SK-N-SH (cell line): ENCODE data around the gene B3GALT6. TPM values are rescaled to one million over a fixed set of nuclear protein-coding genes. Genes with fewer than 3 reads are reported as not detected.

Experiments used
- CTCF ChIA-PET: fragments of 300-600, 350-600 bp; formaldehyde crosslinking; extraction: SDS; loops from one replicate; lab custom pipeline; 2021; lab: Yijun Ruan, JAX
- POLR2A ChIA-PET: fragments of 350-600 bp; sonication (Branson Sonifier 250); formaldehyde crosslinking; extraction: SDS; loops from one replicate; lab custom pipeline; 2020; ENCODE audit warnings: antibody characterized with exemption, inconsistent platforms; lab: Yijun Ruan, JAX
- DNase-seq: peaks from one replicate; pipeline ENCODE4 v3.0.0; 2012
- H2AFZ ChIP-seq: fragments of 200-600 bp; sonication (generic); 2 replicates; pipeline ENCODE4 v1.8.1; 2016; ENCODE audit warnings: antibody characterized with exemption, mild to moderate bottlenecking, low read depth
- H3F3A ChIP-seq: fragments of 200-600 bp; sonication (generic); replicated peaks from 2 replicates; pipeline ENCODE3; 2016; ENCODE audit warnings: antibody characterized with exemption, mild to moderate bottlenecking; ENCODE audit not compliant: insufficient read depth
- H3K27ac ChIP-seq, 2 experiments: fragments of 200-500 bp in 1 of 2; fragments of 200-600 bp in 1 of 2; sonication (Bioruptor generic) in 1 of 2; sonication (generic), shearing (Covaris generic) in 1 of 2; 2 replicates each; pipeline versions ENCODE4 v1.5.1 to v1.6.1; 2014 to 2016; ENCODE audit warnings: low read depth in 2 of 2, inconsistent platforms in 1 of 2, low read length in 1 of 2, mild to moderate bottlenecking in 1 of 2, mixed read lengths in 1 of 2
- H3K27me3 ChIP-seq: fragments of 200-600 bp; sonication (generic), shearing (Covaris generic); 2 replicates; pipeline ENCODE4 v1.6.1; 2016; ENCODE audit warnings: mixed run types; ENCODE audit not compliant: insufficient read depth
- H3K36me3 ChIP-seq, 2 experiments: fragments of 200-500 bp in 1 of 2; fragments of 200-600 bp in 1 of 2; sonication (Bioruptor generic) in 1 of 2; sonication (generic) in 1 of 2; replicated peaks in 1 of 2; 2 replicates each; pipeline versions ENCODE3 to v1.5.1; 2014 to 2016; ENCODE audit warnings: low read length in 1 of 2, mild to moderate bottlenecking in 1 of 2; ENCODE audit not compliant: insufficient read depth in 2 of 2, control insufficient read depth in 1 of 2
- H3K4me1 ChIP-seq, 2 experiments: fragments of 200-500 bp in 1 of 2; fragments of 200-600 bp in 1 of 2; sonication (Bioruptor generic) in 1 of 2; sonication (generic), shearing (Covaris generic) in 1 of 2; 2 replicates each; pipeline versions ENCODE4 v1.5.1 to v1.6.1; 2014 to 2016; ENCODE audit warnings: low read depth in 1 of 2, low read length in 1 of 2, mixed run types in 1 of 2; ENCODE audit not compliant: insufficient read depth in 2 of 2, control insufficient read depth in 1 of 2
- H3K4me2 ChIP-seq: fragments of 200-600 bp; sonication (generic), shearing (Covaris generic); 2 replicates; pipeline ENCODE4 v1.6.1; 2017; ENCODE audit warnings: mixed run types
- H3K4me3 ChIP-seq, 2 experiments: fragments of 200-500 bp in 1 of 2; fragments of 200-600 bp in 1 of 2; sonication (Bioruptor generic) in 1 of 2; sonication (generic), shearing (Covaris generic) in 1 of 2; 2 replicates each; pipeline versions ENCODE4 v1.5.1 to v1.8.1; 2014 to 2016; ENCODE audit warnings: low read depth in 2 of 2, inconsistent platforms in 1 of 2, low read length in 1 of 2, mild to moderate bottlenecking in 1 of 2, mixed read lengths in 1 of 2, moderate library complexity in 1 of 2
- H3K79me2 ChIP-seq: fragments of 200-600 bp; sonication (generic); 2 replicates; pipeline ENCODE4 v1.8.1; 2017; ENCODE audit warnings: mild to moderate bottlenecking; ENCODE audit not compliant: insufficient read depth
- H3K9ac ChIP-seq: fragments of 200-600 bp; sonication (generic); 2 replicates; pipeline ENCODE4 v1.6.1; 2017; ENCODE audit warnings: mixed run types
- H3K9me2 ChIP-seq: fragments of 200-600 bp; sonication (generic); 2 replicates; pipeline ENCODE4 v1.6.1; 2017; ENCODE audit warnings: mixed run types
- H3K9me3 ChIP-seq: fragments of 200-600 bp; sonication (generic); 2 replicates; pipeline ENCODE4 v1.6.1; 2017; ENCODE audit warnings: mixed run types, mild to moderate bottlenecking, moderate library complexity
- H4K20me1 ChIP-seq: fragments of 200-600 bp; sonication (generic); 2 replicates; pipeline ENCODE4 v1.6.1; 2017; ENCODE audit warnings: mild to moderate bottlenecking, mixed run types; ENCODE audit not compliant: insufficient read depth
- CTCF ChIP-seq: fragments of 200-600 bp; sonication (generic); IDR thresholded peaks from 2 replicates; pipeline ENCODE4 v1.6.1; 2017; ENCODE audit warnings: antibody characterized with exemption, mild to moderate bottlenecking, moderate library complexity
- EP300 ChIP-seq, 2 experiments: IDR thresholded peaks; 2 replicates each; pipeline versions ENCODE4 v1.4.0 to v1.6.1; 2012; ENCODE audit warnings: borderline replicate concordance in 1 of 2, low read depth in 1 of 2, low read length in 1 of 2
- EZH2phosphoT487 ChIP-seq: fragments of 200-600 bp; sonication (generic); IDR thresholded peaks from 2 replicates; pipeline ENCODE4 v1.6.1; 2017; ENCODE audit warnings: low read depth, mixed run types, mild to moderate bottlenecking, antibody characterized with exemption, moderate library complexity, borderline replicate concordance
- FOXJ3 ChIP-seq: sonication (generic); formaldehyde crosslinking; IDR thresholded peaks from 2 replicates; pipeline ENCODE4 v1.5.1; 2020; ENCODE audit warnings: mild to moderate bottlenecking, missing genetic modification reagents
- GABPA ChIP-seq: IDR thresholded peaks from 2 replicates; pipeline ENCODE4 v1.4.0; 2012; ENCODE audit warnings: low read depth, mild to moderate bottlenecking
- GATA2 ChIP-seq: sonication (generic); formaldehyde crosslinking; IDR thresholded peaks from 2 replicates; pipeline ENCODE4 v1.5.0; 2020; ENCODE audit warnings: mild to moderate bottlenecking, missing genetic modification reagents
- MXI1 ChIP-seq: IDR thresholded peaks from 2 replicates; pipeline ENCODE4 v1.6.1; 2012; ENCODE audit warnings: mild to moderate bottlenecking, low read depth, low read length, improper control_type of control experiment
- RAD21 ChIP-seq: IDR thresholded peaks from 2 replicates; pipeline ENCODE4 v1.6.1; 2012; ENCODE audit warnings: mild to moderate bottlenecking, low read length
- RCOR1 ChIP-seq: fragments of 150-350 bp; IDR thresholded peaks from 2 replicates; pipeline ENCODE4 v1.6.1; 2017; ENCODE audit warnings: antibody characterized with exemption, low read length
- SMC3 ChIP-seq: IDR thresholded peaks from 2 replicates; pipeline ENCODE4 v1.6.1; 2012; ENCODE audit warnings: low read depth, low read length, improper control_type of control experiment
- TCF12 ChIP-seq: IDR thresholded peaks from 2 replicates; pipeline ENCODE4 v1.4.0; 2012
- USF1 ChIP-seq: IDR thresholded peaks from 2 replicates; pipeline ENCODE4 v1.4.0; 2012; ENCODE audit warnings: low read depth, borderline replicate concordance
- WGBS: methylation state at CpG from one replicate; pipeline ENCODE4 v1.1.6; 2017; ENCODE audit warnings: low lambda C conversion rate; 5-methylcytosine and 5-hydroxymethylcytosine counted together
- polyA plus RNA-seq, 3 experiments: library from polyadenylated mRNA; depleted of rRNA; stranded (reverse); fragments of >200 nt; gene quantifications; 2 replicates each; pipeline ENCODE4 v1.2.3, GENCODE V29; 2012
- TF ChIP-seq, protein P1 (sequence below): fragments of 150-350 bp; IDR thresholded peaks from 2 replicates; pipeline ENCODE4 v1.6.1; 2017; ENCODE audit warnings: antibody characterized with exemption, low read length, low read depth, borderline replicate concordance
- TF ChIP-seq, protein P2 (sequence below): IDR thresholded peaks from 2 replicates; pipeline ENCODE4; 2012

B3GALT6 gene
- polyA plus RNA-seq, 1 of the 3 experiments (the other 2 are of a cell fraction): 38.8 TPM

- CTCF ChIA-PET: interaction anchor here (7.4 kb wide), 1 partner anchor 105 kb away, joined by 37 read pairs; no protein-coding TSS in a partner anchor
- H3K36me3 ChIP-seq: peaks cover 0 to 28% of the 10 kb centered on the region in 2 experiments
These were observed 4.7 kb upstream of the B3GALT6 start for GRCh38 chr1:1227386-1227785.

More at GRCh38 chr1:1227386-1227785, 4.7 kb upstream of the B3GALT6 start:
- peaks cover 49% of the 10 kb centered on the region for H3K79me2 ChIP-seq
- peaks cover 7% of the 10 kb centered on the region for H3F3A ChIP-seq
- H3K27me3 ChIP-seq: no peaks in the 10 kb centered on the region
- no peak overlapping the region for H3K4me2 ChIP-seq
- H2AFZ ChIP-seq: no peak overlapping the region
- DNase-seq: no peak
- TF ChIP-seq TCF12 (no peak), GATA2 (no peak), FOXJ3 (no peak), RAD21 (no peak), EZH2phosphoT487 (no peak), CTCF (no peak), USF1 (no peak), GABPA (no peak), RCOR1 (no peak), SMC3 (no peak), EP300 (IDR thresholded peaks at IDR 0.05; ENCODE audit: borderline replicate concordance in 1 of 2, low read depth in 1 of 2, low read length in 1 of 2) (no peak), MXI1 (no peak)
- TF ChIP-seq, protein P1, sequence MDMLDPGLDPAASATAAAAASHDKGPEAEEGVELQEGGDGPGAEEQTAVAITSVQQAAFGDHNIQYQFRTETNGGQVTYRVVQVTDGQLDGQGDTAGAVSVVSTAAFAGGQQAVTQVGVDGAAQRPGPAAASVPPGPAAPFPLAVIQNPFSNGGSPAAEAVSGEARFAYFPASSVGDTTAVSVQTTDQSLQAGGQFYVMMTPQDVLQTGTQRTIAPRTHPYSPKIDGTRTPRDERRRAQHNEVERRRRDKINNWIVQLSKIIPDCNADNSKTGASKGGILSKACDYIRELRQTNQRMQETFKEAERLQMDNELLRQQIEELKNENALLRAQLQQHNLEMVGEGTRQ: no peak
- TF ChIP-seq, protein P2, sequence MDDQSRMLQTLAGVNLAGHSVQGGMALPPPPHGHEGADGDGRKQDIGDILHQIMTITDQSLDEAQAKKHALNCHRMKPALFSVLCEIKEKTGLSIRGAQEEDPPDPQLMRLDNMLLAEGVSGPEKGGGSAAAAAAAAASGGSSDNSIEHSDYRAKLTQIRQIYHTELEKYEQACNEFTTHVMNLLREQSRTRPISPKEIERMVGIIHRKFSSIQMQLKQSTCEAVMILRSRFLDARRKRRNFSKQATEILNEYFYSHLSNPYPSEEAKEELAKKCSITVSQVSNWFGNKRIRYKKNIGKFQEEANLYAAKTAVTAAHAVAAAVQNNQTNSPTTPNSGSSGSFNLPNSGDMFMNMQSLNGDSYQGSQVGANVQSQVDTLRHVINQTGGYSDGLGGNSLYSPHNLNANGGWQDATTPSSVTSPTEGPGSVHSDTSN: no peak
- WGBS: no CpG with 5 or more reads among the region's 25 CpGs
- H3K4me1 ChIP-seq: peaks cover 0 to 5% of the 10 kb centered on the region in 2 experiments; a peak in 1 of 4 replicates
- POLR2A ChIA-PET: no interaction called here
- peaks cover 13% of the 10 kb centered on the region; the same call in 1 of the 2 replicates for H4K20me1 ChIP-seq
- no peaks in the 10 kb centered on the region for H3K9me2 ChIP-seq
- no peak overlapping the region for H3K4me3 ChIP-seq
- H3K27ac ChIP-seq: no peak overlapping the region
- no peak overlapping the region for H3K9ac ChIP-seq
- no peaks in the 10 kb centered on the region for H3K9me3 ChIP-seq
